TTC549 (cell line): Measurements from ENCODE around the gene PDAP1.
"Not testable (repeated sequence)": the region's sequence is repeated elsewhere in the genome, so short reads cannot be mapped to it uniquely, and the experiment has no call there.

Experiments used
- FAIRE-seq: peaks from 2 replicates; lab custom pipeline; 2012; peaks lifted over from hg19 to GRCh38; lab: Jason Lieb, UNC

PDAP1 gene, protein sequence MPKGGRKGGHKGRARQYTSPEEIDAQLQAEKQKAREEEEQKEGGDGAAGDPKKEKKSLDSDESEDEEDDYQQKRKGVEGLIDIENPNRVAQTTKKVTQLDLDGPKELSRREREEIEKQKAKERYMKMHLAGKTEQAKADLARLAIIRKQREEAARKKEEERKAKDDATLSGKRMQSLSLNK

DNA sequence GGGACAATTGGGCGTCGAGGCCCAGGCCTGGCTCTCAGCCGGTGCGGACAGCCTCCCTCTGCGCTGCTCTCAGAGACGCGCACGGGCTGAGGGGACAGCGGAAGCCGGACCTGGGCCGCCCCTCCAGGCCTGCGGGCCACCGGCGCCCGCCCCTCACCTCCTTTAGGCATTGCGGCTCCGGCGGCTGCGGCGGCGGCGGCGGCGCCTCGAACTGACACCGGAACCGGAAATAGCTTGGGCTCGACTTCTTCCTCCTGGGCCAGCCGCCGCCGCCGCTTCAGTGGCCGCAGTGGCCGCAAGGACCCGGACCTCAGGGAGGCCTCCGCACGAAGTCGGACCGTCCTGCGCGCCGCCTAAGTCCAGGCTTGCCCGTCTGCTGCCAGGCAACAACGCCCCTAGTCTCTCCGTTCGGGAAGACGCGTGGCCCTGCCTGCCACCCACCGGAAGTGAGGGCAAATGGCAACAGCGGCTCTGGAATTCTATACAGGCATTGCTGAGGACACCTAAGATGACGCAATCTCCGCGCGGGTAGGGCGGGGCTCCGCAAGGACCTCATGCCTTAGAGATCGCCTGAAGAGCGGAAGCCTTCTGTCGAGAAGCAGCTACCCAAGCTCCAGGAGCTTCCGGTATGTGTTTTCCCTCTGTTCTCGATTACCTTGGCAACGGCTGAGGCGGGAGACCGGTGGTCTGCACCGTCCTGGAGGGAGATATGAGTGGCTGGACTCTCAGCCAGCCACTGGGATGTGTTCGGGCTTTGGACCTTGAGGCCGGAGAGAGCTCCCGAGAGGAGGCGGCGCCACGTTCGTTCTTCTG lies at the start of gene PDAP1, which contains the start of gene BUD31:
Gene PDAP1, minus strand, starts transcription at position 219 of the 813 bp plus-strand sequence. Its CDS starts 49 bp downstream, at position 170.
Gene BUD31, plus strand, starts transcription at position 591 of the 813 bp plus-strand sequence. CDS start 2,124 bp downstream, outside the sequence.
- no peak for FAIRE-seq

DNA sequence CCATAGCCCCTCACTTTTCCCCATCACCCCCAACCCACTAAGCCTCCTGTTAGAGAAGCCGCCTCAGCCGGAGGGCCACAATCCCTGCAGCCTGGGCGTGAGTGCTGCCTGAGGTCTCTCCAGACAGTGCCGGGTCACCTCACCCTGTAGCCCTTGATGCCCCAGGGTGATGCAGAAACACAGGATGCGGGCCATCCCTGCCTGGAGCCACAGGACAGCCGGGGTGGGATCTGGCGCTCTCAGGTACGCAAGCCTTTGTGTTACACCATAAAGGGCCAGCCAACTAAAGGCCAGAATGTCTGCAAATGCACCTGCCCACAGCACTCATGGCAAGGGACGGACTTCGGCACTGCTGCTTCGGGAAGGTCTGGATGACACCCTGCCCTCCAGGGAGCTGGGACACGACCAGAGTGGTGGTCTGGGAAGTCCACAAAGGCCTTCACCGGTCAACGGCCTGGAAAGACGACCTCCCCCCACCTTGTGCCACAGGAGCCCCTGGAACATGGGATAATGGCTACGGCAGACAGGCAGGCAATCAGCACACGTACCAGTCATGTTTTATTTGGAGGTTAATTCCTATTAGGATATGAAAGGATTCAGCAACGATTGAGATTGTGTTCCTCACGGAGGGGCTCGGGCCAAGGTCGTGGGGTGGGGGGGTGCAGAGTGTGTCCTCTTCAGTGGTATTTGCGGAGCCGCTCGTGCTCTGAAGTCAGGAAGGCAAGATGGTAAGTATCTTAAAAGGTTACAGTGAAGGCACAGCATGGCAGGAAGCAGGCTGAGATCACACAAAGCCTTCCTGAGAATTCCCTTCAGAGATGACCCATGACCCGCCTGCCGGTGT lies 49.5 kb upstream of the PDAP1 start:
- FAIRE-seq, result no peak

DNA sequence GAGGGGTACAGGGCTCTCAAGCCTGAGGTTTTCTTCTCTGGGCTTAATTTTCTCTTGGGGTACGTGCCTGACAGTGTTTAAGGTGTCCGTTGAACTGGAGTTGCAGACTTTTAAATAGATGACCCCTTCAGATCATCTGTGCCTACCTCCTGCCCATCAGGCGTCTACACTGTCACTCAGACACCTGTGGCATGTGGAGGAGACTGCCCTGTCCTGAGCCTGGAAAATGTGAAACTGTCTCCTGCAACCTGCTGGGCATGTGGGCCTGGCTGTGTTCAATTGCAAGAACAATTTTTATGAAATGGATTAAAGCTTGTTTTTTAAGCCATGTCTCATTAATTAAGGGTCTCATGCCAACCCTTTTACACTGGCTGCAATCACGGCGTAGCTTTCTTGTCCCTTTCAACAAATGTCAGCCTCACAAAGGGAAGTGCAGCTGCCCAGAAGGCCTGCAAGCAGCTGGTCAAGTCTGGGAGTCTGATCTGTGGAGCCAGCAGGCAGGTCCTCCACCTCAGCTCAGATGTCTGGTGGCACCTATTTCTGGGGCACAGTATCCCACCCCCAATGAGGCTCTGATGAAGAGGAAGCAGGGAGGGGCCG lies 48.8 kb upstream of the PDAP1 start:
- no peak for FAIRE-seq

DNA sequence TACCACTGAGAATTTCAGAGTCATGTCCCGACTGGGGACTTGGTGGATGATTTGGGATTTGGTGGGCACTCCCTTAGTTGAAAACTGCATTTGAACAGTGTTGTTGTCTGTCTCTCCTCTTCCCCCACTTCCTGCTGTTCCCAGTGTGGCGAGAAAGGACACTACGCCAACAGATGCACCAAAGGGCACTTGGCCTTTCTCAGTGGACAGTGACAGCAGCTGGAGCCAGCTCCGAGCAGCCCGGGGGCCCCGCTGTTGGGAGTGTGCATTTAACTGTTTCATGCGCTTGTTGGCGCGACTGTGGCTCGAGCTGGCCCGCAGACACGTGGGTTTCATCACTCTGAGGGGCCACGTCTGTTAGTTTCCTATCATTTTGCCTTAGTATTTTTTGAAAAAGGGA lies 47.9 kb upstream of the PDAP1 start:
- no peak for FAIRE-seq

DNA sequence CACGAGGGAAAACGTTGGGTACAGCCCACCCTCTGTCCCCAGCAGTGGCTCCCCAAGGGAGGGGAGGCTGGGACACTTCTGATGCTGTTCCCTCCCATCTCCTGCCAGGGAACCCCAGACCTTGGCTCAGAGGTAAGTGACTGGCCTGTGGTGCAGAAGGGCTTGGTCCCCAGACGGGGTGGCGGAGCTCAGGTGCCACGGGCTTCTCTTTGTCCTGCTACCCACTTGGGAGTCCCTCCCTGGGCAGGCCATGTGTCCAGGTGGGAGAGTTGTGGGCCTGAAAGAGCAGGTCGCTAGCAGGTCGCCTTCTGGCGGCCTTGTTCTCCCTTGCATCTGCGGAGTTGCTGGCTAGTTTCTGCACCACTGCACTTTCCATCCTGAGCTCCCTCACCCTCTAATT lies 47.5 kb upstream of the PDAP1 start:
- no peak for FAIRE-seq

DNA sequence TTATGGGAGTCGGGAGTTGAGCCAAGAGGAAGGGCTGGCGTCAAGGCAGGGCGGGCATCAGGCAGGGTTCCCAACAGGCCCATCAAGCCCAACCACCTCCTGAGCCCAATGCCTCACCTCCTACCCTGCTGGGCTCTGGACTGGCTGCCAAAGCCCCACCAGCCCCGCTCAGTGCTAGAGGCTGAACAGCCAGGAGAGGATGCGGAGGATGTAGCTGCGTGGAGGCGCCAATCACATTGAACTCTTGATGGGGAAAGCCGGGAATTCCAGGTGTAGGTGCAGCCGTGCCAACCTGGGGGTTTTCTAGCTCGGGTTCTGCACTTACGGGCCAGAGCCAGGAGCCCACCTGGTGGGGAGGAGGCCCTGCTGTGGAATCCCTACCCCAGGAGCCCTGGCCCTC lies 44.7 kb upstream of the PDAP1 start:
- no peak for FAIRE-seq

DNA sequence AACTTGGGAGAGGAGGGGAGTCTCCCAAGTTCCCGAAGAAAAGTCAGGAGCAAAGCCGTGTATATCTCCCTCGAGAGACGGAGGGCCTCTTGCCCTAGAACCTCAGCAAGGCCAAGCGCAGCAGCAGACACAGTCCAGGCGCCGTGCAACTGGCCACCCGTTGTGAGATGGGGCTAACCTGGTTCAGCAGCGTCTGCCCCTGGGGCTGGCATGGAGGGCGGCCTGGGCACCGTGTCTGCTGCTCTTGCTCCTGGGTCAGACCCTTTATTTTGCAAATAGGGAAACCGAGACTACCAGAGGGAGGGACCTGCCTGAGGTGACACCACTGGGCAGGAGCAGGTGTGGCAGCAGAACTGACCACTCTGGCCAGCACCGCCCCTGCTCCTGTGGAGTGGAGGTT lies 44.1 kb upstream of the PDAP1 start:
- no peak for FAIRE-seq

DNA sequence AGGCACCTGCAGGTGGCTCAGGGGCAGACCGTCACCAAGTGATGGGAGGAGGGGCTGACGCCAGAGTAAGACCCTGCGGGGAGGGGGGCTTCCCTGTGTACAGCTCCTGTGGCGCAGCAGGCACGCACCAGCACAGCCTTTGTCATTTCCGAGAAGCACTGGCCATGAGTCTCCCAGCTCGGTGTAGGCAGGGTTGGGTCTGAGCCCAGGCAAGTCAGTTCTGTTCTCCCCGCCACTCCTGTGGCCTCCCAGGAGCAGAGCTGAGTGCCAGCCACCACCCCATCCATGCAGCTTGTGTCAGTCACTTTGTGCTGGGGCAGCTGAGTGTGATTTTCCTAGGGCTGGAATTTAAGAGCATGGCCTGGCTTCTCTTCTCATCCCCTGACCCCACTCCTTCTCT lies 43.5 kb upstream of the PDAP1 start:
- no peak for FAIRE-seq

DNA sequence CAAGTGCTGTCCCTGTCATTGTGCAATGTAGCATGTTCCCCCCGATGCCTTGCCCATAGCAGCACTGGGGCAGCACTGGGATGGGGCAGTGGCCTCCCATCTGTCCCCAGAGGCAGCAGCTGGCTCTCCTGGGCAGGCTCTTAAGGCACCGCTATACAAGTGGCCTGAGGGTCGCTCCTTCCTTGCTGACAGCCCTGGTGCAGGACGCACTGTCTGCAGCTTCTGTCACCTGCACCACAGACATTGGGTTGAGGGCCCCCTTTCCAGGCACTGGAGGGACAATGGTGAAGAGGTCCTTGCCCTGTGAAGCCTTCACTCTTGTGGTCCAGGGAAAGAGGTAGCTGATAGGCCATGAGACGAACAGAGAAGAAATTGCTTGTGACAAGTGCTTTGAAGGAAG lies 40.9 kb upstream of the PDAP1 start:
- FAIRE-seq, result no peak

DNA sequence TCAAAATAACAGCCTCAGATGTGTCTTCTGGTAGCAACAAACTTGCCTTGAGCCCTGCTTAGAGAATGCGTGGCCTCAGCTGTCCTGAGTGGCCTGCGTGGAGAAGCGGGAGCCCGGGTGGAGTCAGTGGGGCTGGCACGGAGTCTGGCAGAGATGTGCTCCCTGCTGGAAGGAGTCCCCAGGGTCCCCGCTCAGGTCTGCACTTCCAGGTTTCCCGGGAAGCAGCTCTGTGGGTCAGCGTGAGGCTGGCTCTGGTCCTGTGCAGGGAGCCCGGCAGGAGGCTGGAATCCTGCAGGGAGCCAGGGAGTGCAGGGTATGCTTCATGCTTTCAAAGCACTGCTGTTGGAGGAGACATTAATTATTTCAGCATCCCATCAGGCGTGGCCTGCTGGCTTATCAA lies 40.5 kb upstream of the PDAP1 start:
- no peak for FAIRE-seq

DNA sequence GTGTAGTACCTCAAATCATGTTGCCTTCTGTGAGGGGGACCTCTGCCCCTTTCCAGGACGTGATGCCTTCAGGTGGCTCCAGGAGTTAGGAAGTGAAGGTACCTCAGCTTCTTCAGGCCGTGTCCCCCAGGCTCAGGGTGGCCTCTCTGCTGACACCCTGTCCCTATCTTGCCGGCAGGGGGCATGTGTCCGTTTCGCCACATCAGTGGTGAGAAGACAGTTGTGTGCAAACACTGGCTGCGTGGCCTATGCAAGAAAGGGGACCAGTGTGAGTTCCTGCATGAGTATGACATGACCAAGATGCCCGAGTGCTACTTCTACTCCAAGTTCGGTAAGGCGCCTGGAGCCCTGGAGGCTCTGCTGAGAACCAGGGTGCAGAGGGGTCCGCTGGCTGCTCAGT lies 39.5 kb upstream of the PDAP1 start:
- FAIRE-seq, result no peak

DNA sequence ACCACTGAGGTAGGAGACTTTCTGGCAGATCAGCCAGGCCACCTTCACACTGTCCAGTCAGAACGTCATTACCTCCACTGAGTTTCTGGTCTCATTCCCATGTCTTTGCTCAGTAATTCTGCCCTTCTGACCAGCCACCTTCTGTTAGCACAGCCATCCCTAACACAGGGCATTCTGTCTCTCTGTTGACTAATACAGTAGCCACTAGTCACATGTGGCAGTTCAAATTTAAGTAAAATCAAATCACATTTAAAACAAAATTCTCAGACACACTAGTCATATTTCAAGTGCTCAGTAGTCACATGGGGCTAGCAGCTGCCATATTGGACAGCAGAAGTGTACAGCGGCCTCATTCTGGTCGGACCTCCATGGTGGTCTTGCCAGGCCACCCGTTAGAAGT lies 37.7 kb upstream of the PDAP1 start:
- no peak for FAIRE-seq

DNA sequence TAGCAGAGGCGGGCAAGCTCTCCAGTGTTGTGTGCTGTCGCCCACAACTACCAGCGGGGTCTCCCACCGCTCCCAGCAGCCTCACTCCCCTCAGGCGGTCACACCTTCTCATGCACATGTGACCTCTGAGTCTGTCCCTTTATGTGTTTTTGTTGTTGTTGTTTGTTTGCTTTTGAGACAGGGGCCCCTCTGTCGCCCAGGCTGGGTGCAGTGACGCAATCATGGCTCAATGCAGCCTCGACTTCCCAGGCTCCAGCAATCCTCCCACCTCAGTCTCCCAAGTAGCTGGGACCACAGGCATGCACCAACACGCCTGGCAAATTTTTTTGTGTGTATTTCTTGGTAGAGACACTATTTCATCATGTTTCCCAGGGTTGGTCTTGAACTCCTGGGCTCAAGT lies 31.8 kb upstream of the PDAP1 start:
- FAIRE-seq, result no peak

DNA sequence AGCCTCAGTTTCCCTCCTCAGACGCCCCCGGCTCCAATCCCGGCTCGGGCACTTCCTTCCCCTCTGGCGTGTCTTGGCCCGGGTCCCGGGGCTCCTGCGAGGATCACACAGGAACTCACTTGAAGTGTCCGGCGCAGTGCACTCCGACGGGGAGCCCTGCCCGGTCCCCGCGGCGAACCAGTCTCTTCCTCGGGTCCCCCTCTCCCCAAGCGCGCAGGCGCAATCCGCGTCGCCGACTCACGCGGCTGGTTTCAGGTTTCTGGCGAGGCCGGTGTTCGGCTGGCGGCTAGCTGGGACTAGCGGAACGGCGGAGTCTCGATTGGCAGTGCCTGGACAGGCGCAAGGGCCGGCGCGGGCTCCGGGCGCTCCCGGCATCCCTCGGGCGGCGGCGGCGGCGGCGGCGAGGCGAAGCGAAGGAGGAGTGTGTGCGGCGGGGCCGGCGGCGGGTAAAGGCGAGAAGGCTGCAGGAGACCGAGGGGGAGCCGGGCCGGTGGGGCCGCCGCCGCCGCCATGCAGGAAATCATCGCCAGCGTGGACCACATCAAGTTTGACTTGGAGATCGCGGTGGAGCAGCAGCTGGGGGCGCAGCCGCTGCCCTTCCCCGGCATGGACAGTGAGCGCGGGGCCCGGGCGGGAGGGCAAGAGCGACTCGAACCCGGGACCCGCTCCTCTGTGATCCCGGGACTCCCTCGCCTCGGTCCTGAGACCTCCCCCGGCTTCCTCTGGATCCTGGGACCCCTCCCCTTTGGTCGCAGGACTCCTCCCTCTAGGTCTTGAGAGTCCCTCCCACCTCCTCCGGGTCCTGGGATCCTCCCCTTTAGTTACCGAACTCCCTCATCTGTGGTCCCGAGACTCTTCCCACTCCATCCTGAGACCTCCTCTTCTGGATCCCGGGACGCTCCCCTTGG lies 30.4 kb upstream of the PDAP1 start, which contains the start of the genes CPSF4 and PTCD1:
Gene CPSF4, plus strand, starts transcription at position 371 of the 908 bp plus-strand sequence. Its CDS starts 140 bp downstream, at position 511.
Gene PTCD1, minus strand, starts transcription at position 226 of the 908 bp plus-strand sequence. CDS start 3,556 bp downstream, outside the sequence.
- no peak for FAIRE-seq

DNA sequence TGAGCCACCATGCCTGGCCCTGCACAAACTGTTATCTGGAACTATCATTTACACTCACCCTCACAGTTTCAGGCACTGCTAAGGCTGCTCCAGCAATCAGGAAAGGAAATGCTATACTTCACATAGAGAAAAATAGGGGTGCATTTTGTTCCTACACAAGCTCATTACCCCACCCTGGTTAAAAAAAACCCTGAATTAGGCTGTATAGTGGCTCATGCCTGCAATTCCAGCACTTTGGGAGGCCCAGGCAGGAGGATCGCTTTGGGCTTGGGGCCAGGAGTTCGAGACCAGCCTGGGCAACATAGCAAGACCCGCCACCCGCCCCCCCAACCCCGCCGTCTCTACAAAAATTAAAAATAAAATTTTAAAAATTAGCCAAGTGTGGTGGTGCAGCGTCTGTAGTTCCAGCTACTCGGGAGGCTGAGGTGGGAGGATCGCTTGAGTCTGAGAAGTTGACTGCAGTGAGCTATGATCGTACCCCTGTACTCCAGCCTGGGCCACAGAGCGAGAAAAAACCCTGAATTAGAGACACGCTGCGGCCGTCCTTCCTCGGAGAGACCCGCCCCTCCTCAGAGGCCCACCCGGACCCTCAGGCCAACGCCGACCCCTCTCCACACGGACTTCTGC lies 29.7 kb upstream of the PDAP1 start:
- FAIRE-seq, result no peak

DNA sequence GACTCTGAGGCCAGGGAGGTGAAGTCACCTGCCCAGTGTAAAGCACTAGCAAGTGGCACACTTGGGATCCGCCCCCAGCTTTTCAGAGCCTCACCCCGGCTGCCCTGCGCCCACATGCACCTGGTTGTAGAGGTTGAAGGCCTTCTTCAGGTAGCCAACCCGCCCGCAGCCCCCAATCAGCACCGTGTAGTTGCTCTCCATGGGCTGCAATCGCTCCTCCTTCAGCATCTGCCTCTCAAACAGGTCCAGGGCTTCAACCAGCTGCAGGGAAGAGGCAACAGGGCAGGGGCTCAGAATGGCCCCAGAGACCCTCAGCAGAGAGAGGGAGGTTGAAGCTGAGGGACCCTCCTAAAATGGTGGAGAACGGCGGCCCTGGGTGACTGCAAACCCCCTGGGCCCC lies 24.8 kb upstream of the PDAP1 start:
- FAIRE-seq, result no peak

DNA sequence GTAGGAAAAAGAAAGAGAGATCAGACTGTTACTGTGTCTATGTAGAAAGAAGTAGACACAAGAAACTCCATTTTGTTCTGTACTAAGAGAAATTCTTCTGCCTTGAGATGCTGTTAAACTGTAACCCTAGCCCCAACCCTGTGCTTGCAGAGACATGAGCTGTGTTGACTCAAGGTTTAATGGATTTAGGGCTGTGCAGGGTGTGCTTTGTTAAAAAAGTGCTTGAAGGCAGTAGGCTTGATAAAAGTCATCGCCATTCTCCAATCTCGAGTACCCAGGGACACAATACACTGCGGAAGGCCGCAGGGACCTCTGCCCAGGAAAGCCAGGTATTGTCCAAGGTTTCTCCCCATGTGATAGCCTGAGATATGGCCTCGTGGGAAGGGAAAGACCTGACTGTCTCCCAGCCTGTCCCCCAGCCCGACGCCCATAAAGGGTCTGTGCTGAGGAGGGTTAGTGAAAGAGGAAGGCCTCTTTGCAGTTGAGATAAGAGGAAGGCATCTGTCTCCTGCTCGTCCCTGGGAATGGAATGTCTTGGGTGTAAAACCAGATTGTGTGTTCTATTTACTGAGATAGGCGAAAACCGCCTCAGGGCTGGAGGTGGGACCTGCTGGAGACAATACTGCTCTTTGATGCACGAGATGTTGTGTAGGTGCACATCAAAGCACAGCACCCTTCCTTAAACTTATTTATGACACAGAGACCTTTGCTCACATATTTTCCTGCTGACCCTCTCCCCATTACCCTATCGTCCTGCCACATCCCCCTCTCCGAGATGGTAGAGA lies 23.6 kb upstream of the PDAP1 start:
- not testable (repeated sequence) for FAIRE-seq

DNA sequence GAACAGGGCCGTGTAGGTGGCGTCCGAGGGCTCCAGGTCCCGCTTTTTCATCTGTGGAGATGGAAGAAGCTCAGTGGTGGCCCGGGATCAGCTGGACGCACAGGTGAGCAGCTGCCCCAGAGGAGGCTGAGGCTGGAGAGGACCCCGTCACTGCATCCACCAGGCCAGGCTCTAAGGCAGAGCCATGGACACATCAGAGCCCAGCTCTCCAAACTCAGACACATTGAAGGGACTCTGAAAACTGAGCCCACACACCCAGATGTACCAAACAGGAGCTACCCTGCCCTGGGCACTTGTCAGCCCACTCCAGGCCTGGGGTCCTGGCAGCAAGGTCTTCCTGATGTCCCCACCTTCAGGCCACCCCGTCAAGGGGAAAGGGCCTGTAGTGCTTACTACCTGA lies 21.4 kb upstream of the PDAP1 start:
- no peak for FAIRE-seq

DNA sequence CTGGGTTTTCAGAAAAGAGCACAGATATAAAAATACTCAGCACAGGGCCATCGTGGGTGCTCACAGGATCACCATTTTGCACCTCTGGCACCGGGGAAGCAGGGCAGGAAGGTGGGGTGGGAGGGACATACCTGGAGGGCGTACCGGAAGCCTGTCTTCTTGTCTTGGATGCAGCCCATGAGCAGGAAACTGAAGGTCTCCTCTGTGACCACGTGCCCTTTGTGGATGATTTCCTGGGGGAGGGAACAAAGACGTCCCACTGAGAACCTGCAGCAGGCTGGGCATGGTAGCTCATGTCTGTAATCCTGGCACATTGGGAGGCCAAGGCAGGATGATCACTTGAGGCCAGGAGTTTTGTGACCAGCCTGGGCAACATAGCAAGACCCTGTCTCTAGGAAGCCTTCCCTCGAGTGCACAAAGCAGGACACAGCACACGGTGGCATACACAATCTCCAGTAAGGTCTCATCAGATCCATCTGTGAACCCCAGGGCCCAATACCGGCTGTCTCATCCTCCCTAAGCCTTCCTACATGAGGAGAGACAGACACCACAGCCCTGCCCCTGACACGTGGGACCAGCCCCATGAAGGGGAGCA lies 20.7 kb upstream of the PDAP1 start:
- no peak for FAIRE-seq
